ENCODE results near the gene TMCC3. TPM values are rescaled to one million over a fixed set of nuclear protein-coding genes. Genes with fewer than 3 reads are reported as not detected.

Gene TMCC3
- total RNA-seq, 1 donor from 2014 or later: 2.2 TPM

Small RNA genes lying within 50 kb of the gene (microRNA-seq; reads per million reads assigned to microRNA genes)
- not detected for gene MIR5700 (ENCODE audit: borderline number of aligned reads)

Other genes starting within 250 kb of the TMCC3 start
- gene CEP83, start 190.7 kb downstream of the TMCC3 start, total RNA-seq: 8.6 TPM